ENCODE measurements around the gene POLR2C.
"Not testable (repeated sequence)": the region's sequence is repeated elsewhere in the genome, so short reads cannot be mapped to it uniquely, and the experiment has no call there.

POLR2C gene

DNA sequence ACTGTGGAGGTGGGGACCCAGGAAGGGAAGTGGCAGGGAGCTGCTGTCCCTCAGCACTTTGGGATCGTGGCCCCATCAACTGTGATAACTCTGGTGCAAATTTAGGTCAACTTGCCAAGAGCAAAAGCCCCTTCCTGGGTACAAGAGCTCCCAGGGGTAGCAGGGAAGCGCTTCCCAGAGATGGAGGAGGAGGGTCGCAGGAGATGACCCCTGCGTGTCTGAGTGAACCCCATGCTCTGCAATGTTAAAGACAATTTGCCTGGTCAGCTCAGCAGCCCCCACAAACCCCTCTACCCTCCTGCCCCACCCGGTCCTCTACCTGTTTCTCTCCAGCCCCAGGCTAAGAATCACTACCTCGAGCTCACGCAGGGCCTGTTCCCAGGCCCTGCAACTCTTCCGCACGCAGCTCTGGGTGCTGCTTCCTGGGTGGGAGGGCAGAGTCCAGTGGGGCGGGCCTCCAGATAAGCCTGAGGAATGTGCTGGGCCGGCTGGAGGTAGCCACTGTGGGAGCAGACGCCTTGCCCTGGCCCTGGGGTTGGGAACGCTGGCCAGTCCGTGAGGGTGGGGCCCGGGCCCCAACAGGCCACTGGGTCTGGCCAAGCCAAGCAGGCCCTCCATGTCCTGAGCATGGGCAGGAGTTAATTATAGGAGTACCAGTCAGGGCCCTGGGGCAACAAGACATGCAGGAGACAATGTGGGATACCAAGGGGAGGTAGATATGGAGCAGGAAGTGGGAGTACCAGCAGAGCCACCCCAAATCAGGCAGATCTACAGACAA is 17.7 kb downstream of the POLR2C start:
- FAIRE-seq: no peak

GRCh38 chr16:57480754-57481230 is 18.3 kb downstream of the POLR2C start:
- no peak for FAIRE-seq

GRCh38 chr16:57481421-57481820 is 18.9 kb downstream of the POLR2C start:
- no peak for FAIRE-seq

DNA sequence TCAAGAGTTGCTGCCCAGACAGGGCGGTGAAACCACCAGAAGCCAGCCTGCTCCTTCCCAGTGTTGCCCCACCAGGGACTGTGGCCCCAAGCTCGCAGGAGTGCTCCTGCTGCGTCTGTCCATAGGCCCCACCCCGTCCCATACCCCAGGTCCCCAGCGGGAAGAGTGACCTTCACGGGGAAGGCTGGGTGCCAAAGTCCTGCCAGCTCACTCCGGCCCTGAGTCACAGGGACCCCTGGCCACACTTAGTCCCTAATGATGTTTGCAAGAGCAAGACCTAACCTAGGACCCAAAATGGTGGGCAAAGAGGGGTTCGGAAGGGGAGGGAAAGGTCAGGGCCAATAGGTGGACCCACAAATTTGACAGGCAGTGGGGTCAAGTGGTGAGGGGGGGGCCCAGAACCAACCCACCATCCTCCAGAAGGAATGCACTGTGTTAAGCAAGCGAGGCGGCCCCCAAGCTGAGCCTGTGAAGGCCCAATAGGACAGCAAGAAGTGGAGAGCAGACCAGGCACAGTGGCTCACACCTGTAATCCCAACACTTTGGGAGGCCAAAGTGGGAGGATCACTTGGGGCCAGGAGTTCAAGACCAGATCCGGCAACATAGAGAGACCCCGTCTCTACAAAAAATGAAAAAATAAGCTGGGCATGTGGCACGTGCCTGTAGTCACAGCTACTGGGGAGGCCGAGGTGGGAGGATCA is 20.5 kb downstream of the POLR2C start:
- no peak for FAIRE-seq

GRCh38 chr16:57483725-57484514 is 21.4 kb downstream of the POLR2C start:
- FAIRE-seq: no peak

- FAIRE-seq: no peak
These were observed 22.1 kb downstream of the POLR2C start for GRCh38 chr16:57484515-57485005.

DNA sequence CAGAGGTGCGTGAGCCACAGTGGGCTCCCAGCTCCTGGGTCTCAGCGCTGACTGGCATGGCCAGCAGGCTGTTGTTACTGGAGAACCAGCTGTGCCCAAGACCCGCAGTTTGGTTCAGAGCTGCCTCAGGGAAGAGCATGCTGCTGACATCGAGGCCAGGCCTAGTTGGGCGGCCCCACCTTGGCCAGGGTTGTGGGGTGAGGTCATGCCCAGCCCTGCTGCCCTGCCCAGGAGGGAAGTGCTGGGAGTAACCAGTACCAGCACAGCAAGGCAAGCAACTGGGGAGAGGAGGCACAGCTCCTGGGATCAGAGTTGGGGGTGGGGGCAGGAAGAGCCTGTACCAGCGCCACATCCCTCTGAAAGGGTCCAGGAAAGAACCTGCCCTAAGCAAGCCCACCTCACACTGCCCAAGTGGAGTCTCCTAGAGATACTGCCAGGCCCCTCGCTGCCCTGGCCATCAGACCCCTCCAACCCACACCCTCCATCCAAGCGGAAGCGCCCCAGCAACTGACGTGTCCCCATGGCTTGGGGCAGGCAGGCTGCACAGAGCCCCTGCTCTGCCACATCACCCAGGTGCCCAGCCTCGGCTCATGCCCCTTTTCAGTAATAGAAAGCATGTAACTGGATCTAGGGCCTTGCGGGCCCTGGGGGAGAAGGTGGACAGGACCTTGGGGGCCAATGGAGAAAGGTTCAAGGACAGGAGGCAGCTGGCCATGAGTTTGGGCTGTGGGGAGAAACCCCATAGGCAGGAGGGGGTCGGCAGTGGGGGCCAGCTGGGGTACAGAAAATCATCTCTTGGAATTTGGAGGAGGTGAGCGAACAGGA is 22.8 kb downstream of the POLR2C start:
- no peak for FAIRE-seq

GRCh38 chr16:57485916-57486857 is 23.7 kb downstream of the POLR2C start, which contains the start of gene DOK4:
TSS of gene DOK4 (minus strand) at chr16:57486493. CDS start at chr16:57479507, 6,986 bp downstream.
- FAIRE-seq: no peak

DNA sequence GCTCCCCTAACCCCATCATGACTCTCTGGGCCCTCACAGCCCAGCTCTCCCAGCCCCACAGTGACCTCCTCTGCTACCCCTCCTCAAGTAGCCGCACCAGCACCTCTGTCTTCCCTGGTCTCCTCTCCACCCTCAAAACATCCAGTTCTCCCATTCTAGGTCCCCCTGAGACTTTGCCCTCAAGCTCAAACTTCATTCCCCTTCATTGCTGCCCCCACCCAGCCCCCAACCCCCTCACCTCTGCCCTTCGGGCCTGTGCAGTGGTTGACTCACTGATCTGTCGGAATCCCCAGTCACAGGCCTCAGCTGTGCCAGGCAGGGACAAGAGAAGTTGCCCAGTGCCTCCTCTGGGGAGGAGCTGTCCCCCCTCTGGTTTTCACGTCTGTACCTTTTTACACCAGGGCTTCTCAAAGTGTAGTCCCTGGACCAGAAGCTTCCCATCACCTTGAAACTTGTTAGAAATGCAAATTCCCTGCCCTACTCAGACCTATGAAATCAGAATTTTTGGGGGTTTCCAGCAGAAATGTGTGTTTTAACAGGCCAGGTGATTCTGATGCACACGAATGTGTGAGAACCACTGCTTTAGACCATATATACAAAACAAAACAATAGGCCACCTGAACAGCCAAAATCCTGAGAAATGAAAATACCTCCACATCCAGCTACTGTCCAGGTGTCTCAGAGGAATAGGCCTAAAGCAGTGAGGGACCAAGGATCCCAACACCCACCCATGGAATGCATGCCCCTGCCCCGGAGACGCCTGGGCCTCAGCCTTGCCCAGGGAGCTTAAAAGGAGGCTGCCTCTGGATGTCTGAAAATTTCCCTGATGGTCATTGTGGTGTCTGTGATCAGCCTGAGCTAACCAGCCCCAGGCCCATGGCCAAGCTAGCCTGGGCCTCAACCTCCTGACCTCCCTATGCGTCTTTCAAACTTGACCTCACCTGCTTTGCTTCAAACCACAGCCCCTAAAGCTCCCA is 24.7 kb downstream of the POLR2C start:
- FAIRE-seq: no peak

DNA sequence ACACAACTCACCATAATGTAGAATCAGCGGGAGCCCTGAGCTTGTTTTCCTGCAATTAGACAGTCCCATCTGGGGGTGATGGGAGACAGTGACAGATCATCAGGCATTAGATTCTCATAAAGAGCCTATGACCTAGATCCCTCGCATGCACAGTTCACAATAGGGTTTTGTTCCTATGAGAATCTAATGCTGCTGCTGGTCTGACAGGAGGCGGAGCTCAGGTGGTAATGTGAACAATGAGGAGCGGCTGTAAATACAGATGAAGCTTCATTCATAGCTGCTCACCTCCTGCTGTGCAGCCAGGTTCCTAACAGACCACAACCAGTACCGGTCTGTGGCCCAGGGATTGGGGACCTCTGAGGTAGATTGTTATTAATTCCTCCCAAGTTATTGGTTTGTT is 26.8 kb downstream of the POLR2C start:
- no peak for FAIRE-seq

DNA sequence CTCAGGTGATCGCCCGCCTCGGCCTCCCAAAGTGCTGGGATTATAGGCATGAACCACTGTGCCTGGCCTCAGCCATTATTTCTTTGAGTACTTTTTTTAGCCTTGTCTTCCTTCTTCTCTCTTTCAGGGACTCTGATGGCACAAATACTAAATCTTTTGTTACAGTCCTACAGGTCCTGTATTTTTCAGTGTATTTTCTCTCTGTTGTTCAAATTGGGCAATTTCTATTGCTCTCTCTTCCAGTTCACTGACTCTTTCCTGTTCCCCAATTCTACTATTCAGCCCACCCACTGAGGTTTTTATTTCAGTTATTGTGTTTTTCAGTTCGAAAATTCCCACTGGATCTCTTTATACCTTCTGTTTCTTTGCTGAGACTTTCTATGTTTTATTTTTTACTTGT is 31.3 kb downstream of the POLR2C start:
- FAIRE-seq: no peak

- no peak for FAIRE-seq
These were observed 34.6 kb downstream of the POLR2C start for GRCh38 chr16:57497121-57497520.

GRCh38 chr16:57498031-57498430 is 35.6 kb downstream of the POLR2C start:
- no peak for FAIRE-seq

DNA sequence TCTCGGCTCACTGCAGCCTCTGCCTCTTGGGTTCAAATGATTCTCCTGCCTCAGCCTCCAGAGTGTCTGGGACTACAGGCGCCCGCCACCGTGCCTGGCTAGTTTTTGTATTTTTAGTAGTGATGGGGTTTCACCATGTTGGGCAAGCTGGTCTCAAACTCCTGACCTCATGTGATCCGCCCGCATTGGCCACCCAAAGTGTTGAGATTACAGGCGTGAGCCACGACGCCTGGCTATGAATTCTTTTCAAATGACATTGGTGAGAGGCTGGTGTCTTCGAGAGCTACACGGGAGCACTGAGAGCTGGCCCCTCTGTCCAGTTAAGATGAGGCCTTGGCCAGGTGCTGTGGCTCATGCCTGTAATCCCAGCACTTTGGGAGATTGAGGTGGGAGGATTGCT is 37.5 kb downstream of the POLR2C start:
- FAIRE-seq: not testable (repeated sequence)

- no peak for FAIRE-seq
These were observed 38.2 kb downstream of the POLR2C start for GRCh38 chr16:57500578-57501111.

- FAIRE-seq: no peak
These were observed 39.0 kb downstream of the POLR2C start for GRCh38 chr16:57501492-57501891.

- FAIRE-seq: no peak
These were observed 39.7 kb downstream of the POLR2C start for GRCh38 chr16:57502048-57502775.

- FAIRE-seq: no peak
These were observed 40.9 kb downstream of the POLR2C start for GRCh38 chr16:57503366-57503765.

DNA sequence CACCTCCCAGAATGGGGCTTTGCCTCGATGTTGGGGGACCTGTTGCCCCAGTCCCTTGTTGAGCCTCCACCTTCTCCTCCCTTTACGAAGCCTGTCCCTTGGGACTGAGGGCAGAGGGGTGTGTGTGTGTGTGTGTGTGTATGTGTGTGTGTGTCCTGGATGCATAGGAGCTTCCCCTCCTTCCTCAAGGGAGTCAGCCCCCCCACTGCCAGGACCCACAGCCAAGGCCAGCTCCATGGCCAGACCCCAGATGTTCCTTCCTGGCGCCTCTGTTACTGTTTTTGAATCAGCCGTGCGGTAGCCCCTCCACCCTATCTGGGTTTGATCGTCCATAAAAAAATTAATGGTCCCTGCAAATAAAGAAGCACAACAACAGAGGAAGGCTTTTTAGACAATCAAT is 41.5 kb downstream of the POLR2C start:
- FAIRE-seq: no peak

Measured in endometrium (tissue), 2 donors.